ENCODE data around the gene BNC1. TPM values are rescaled to one million over a fixed set of nuclear protein-coding genes. Genes with fewer than 3 reads are reported as not detected.

BNC1 gene
- total RNA-seq, 1 donor from 2014 or later, result 13.7 TPM

GRCh38 chr15:83320844-83321243 is 36.4 kb upstream of the BNC1 start:
- Histone ChIP-seq H2AFZ (ENCODE audit: low read depth, low read length) (no peak overlapping the region), H3K4me3 (ENCODE audit: insufficient read depth, low read depth, low read length) (no peak overlapping the region), H3K4me2 (ENCODE audit: low read length) (peak overlapping the region; percentile 24), H4K20me1 (ENCODE audit: insufficient read depth, low read length) (no peaks in the 10 kb centered on the region), H3K9ac (ENCODE audit: low read length) (no peak overlapping the region), H3K4me1 (ENCODE audit: insufficient read depth, low read length) (peaks cover 20% of the 10 kb centered on the region), H3K27me3 (ENCODE audit: insufficient read depth, low read length) (no peaks in the 10 kb centered on the region), H3K79me2 (ENCODE audit: insufficient read depth, low read length) (no peaks in the 10 kb centered on the region), H3K27ac (ENCODE audit: low read depth, low read length) (no peak overlapping the region), H3K9me3 (ENCODE audit: insufficient read depth, low read depth, low read length) (no peaks in the 10 kb centered on the region), H3K36me3 (ENCODE audit: insufficient read depth, low read length) (no peaks in the 10 kb centered on the region)
- Mint-ChIP-seq H3K9me3 (ENCODE audit: unreplicated experiment) (no peaks in the 10 kb centered on the region), H3K27ac (ENCODE audit: unreplicated experiment) (peak overlapping the region; percentile 81), H3K4me1 (ENCODE audit: low read depth, unreplicated experiment) (peaks cover 45% of the 10 kb centered on the region), H3K4me3 (ENCODE audit: unreplicated experiment) (no peak overlapping the region), H3K36me3 (ENCODE audit: low read depth, unreplicated experiment) (no peaks in the 10 kb centered on the region), H3K27me3 (ENCODE audit: low read depth, unreplicated experiment) (no peaks in the 10 kb centered on the region)
- TF ChIP-seq EZH2 (IDR thresholded peaks at IDR 0.05; ENCODE audit: insufficient read depth, low read length) (no peak), CTCF (IDR thresholded peaks at IDR 0.05; ENCODE audit: insufficient read depth, low read depth, low read length) (no peak)
- no peak for DNase-seq (ENCODE audit: low read depth)
- no peak for FAIRE-seq

- Histone ChIP-seq H3K4me3 (ENCODE audit: insufficient read depth, low read depth, low read length) (no peak overlapping the region), H3K79me2 (ENCODE audit: insufficient read depth, low read length) (no peaks in the 10 kb centered on the region), H2AFZ (ENCODE audit: low read depth, low read length) (no peak overlapping the region), H3K27me3 (ENCODE audit: insufficient read depth, low read length) (no peaks in the 10 kb centered on the region), H3K27ac (ENCODE audit: low read depth, low read length) (no peak overlapping the region), H3K4me2 (ENCODE audit: low read length) (peak overlapping the region; percentile 24), H3K36me3 (ENCODE audit: insufficient read depth, low read length) (no peaks in the 10 kb centered on the region), H3K4me1 (ENCODE audit: insufficient read depth, low read length) (peaks cover 20% of the 10 kb centered on the region), H3K9ac (ENCODE audit: low read length) (no peak overlapping the region), H3K9me3 (ENCODE audit: insufficient read depth, low read depth, low read length) (no peaks in the 10 kb centered on the region), H4K20me1 (ENCODE audit: insufficient read depth, low read length) (no peaks in the 10 kb centered on the region)
- Mint-ChIP-seq H3K9me3 (ENCODE audit: unreplicated experiment) (no peaks in the 10 kb centered on the region), H3K4me1 (ENCODE audit: low read depth, unreplicated experiment) (peaks cover 45% of the 10 kb centered on the region), H3K36me3 (ENCODE audit: low read depth, unreplicated experiment) (no peaks in the 10 kb centered on the region), H3K4me3 (ENCODE audit: unreplicated experiment) (no peak overlapping the region), H3K27me3 (ENCODE audit: low read depth, unreplicated experiment) (no peaks in the 10 kb centered on the region), H3K27ac (ENCODE audit: unreplicated experiment) (peak overlapping the region; percentile 81)
- FAIRE-seq (peak; percentile 23), DNase-seq (ENCODE audit: low read depth) (peak; percentile 75)
- TF ChIP-seq CTCF (IDR thresholded peaks at IDR 0.05; ENCODE audit: insufficient read depth, low read depth, low read length) (no peak), EZH2 (IDR thresholded peaks at IDR 0.05; ENCODE audit: insufficient read depth, low read length) (no peak)
Observed at GRCh38 chr15:83320404-83320803, 35.9 kb upstream of the BNC1 start.

GRCh38 chr15:83319771-83320170 is 35.3 kb upstream of the BNC1 start:
- Histone ChIP-seq H3K36me3 (ENCODE audit: insufficient read depth, low read length) (no peaks in the 10 kb centered on the region), H4K20me1 (ENCODE audit: insufficient read depth, low read length) (no peaks in the 10 kb centered on the region), H3K9ac (ENCODE audit: low read length) (no peak overlapping the region), H3K4me1 (ENCODE audit: insufficient read depth, low read length) (peaks cover 20% of the 10 kb centered on the region), H3K4me3 (ENCODE audit: insufficient read depth, low read depth, low read length) (no peak overlapping the region), H3K79me2 (ENCODE audit: insufficient read depth, low read length) (no peaks in the 10 kb centered on the region), H2AFZ (ENCODE audit: low read depth, low read length) (no peak overlapping the region), H3K9me3 (ENCODE audit: insufficient read depth, low read depth, low read length) (no peaks in the 10 kb centered on the region), H3K27ac (ENCODE audit: low read depth, low read length) (no peak overlapping the region), H3K4me2 (ENCODE audit: low read length) (no peak overlapping the region), H3K27me3 (ENCODE audit: insufficient read depth, low read length) (no peaks in the 10 kb centered on the region)
- TF ChIP-seq CTCF (IDR thresholded peaks at IDR 0.05; ENCODE audit: insufficient read depth, low read depth, low read length) (no peak), EZH2 (IDR thresholded peaks at IDR 0.05; ENCODE audit: insufficient read depth, low read length) (no peak)
- Mint-ChIP-seq H3K36me3 (ENCODE audit: low read depth, unreplicated experiment) (no peaks in the 10 kb centered on the region), H3K4me1 (ENCODE audit: low read depth, unreplicated experiment) (peaks cover 41% of the 10 kb centered on the region), H3K27me3 (ENCODE audit: low read depth, unreplicated experiment) (no peaks in the 10 kb centered on the region), H3K27ac (ENCODE audit: unreplicated experiment) (no peak overlapping the region), H3K9me3 (ENCODE audit: unreplicated experiment) (no peaks in the 10 kb centered on the region), H3K4me3 (ENCODE audit: unreplicated experiment) (no peak overlapping the region)
- FAIRE-seq (no peak), DNase-seq (ENCODE audit: low read depth) (no peak)

Measured in astrocyte (in vitro differentiated cells and primary cell).